ENCODE results near the gene MUC6.

The MUC6 gene

DNA sequence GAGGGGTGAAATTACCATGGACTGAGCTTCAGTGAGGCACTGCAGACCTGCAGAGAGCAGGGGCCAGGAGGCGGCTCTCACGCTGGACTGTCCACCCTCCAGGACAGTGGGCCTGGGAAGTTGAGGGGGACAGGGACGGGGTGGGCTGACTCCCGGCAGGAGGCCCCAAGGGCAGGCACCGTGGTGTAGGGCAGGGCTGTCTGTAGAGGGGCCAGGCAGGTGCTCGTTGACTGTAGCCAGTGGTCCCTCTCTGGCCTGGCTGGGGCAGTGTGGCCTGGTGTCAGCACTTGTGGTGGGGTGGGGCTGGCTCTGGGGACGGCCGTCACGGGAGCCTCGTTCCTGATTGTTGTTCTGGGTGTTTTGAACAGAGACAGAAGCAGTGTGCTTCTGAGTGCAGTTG is 46.4 kb downstream of the MUC6 start:
- Histone ChIP-seq H3K4me1 (ENCODE audit: control insufficient read depth in 1 of 2, insufficient read depth in 1 of 2, low read depth in 1 of 2, low read length in 1 of 2) (no peaks in the 10 kb centered on the region), H3K9me3 (no peaks in the 10 kb centered on the region), H3K4me3 (ENCODE audit: low read depth in 1 of 2, low read length in 1 of 2) (no peak overlapping the region), H3K27ac (no peak overlapping the region), H3K36me3 (peaks cover 100% of the 10 kb centered on the region), H3K27me3 (no peaks in the 10 kb centered on the region)
- TF ChIP-seq, protein P1, sequence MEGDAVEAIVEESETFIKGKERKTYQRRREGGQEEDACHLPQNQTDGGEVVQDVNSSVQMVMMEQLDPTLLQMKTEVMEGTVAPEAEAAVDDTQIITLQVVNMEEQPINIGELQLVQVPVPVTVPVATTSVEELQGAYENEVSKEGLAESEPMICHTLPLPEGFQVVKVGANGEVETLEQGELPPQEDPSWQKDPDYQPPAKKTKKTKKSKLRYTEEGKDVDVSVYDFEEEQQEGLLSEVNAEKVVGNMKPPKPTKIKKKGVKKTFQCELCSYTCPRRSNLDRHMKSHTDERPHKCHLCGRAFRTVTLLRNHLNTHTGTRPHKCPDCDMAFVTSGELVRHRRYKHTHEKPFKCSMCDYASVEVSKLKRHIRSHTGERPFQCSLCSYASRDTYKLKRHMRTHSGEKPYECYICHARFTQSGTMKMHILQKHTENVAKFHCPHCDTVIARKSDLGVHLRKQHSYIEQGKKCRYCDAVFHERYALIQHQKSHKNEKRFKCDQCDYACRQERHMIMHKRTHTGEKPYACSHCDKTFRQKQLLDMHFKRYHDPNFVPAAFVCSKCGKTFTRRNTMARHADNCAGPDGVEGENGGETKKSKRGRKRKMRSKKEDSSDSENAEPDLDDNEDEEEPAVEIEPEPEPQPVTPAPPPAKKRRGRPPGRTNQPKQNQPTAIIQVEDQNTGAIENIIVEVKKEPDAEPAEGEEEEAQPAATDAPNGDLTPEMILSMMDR (IDR thresholded peaks at IDR 0.05), result no peak

DNA sequence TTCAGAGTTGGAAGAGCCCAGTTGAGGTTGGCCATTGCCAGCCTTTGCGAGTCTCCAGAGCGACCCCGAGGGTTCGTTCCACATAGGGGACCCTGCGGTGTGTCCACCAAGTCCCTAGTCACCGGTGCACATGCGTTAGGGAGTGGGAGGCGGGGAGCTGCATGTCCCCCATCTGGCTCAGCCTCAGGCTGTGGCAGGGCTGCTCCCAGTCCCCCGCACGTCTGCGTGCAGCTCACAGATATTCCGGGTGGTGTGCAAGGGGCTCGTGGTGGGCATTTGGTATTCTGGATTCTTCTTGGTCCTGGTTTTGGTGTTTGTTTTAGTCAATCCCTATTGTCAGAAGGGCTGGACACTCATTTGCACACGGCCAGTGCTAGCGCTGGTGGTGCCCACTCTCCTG is 48.8 kb downstream of the MUC6 start:
- H3K27me3 ChIP-seq, result no peaks in the 10 kb centered on the region
- no peaks in the 10 kb centered on the region for H3K4me1 ChIP-seq (ENCODE audit: control insufficient read depth in 1 of 2, insufficient read depth in 1 of 2, low read depth in 1 of 2, low read length in 1 of 2)
- H3K4me3 ChIP-seq (ENCODE audit: low read depth in 1 of 2, low read length in 1 of 2), result no peak overlapping the region
- no peak overlapping the region for H3K27ac ChIP-seq
- TF ChIP-seq, protein P1 (IDR thresholded peaks at IDR 0.05), result no peak
- H3K9me3 ChIP-seq, result no peaks in the 10 kb centered on the region
- peaks cover 92% of the 10 kb centered on the region for H3K36me3 ChIP-seq

DNA sequence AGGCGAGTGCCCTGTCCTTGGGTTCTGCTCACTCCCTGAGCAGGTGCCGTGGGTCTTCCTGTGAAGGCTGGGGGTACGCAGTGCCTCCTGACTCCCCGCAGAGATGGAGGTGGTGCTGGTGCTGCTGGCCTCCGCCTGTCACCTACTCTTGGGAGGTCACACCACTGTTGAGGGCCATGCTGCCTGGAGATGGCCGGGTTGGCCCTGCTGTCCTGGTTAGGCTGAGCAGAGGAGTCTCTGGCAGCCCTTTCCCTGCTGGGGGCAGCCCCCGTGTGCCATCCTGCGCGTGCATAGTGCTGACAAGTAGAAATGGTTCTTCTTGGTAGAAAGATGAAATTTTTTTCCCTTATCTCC is 49.6 kb downstream of the MUC6 start:
- TF ChIP-seq, protein P1 (IDR thresholded peaks at IDR 0.05), result no peak
- Histone ChIP-seq H3K4me1 (ENCODE audit: control insufficient read depth in 1 of 2, insufficient read depth in 1 of 2, low read depth in 1 of 2, low read length in 1 of 2) (no peaks in the 10 kb centered on the region), H3K36me3 (peaks cover 88% of the 10 kb centered on the region), H3K27ac (no peak overlapping the region), H3K27me3 (no peaks in the 10 kb centered on the region), H3K4me3 (ENCODE audit: low read depth in 1 of 2, low read length in 1 of 2) (no peak overlapping the region), H3K9me3 (no peaks in the 10 kb centered on the region)

DNA sequence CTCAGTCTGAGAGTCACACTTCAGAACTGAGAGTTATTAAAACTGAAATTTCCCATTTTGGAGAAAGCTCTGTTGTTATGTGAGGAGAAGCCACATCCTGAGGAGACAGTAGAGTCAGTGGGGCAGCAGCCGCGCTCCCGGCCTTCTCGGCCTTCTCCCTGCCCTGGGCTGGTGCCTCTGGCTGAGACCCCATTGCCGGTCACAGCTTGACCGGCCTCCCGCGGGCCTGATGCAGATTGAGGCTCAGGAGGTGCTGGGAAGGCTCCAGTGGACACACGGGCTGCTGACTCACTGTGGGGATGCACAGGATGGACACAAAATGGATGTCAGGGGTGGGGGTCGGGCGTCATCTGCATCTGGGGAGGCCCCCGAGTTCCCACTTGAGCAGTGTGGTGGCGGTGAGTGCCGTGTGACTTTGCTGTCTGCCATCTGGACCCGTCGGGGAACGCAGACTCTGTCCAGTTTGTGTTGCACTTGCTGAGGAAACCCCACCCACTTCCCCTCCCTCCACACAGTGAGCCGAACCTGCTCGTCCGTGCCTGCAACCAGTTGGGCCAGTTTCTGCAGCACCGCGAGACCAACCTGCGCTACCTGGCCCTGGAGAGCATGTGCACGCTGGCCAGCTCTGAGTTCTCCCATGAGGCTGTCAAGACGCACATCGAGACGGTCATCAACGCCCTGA is 50.1 kb downstream of the MUC6 start:
- TF ChIP-seq, protein P1 (IDR thresholded peaks at IDR 0.05), result no peak
- H3K9me3 ChIP-seq, result no peaks in the 10 kb centered on the region
- peaks cover 88% of the 10 kb centered on the region for H3K36me3 ChIP-seq

DNA sequence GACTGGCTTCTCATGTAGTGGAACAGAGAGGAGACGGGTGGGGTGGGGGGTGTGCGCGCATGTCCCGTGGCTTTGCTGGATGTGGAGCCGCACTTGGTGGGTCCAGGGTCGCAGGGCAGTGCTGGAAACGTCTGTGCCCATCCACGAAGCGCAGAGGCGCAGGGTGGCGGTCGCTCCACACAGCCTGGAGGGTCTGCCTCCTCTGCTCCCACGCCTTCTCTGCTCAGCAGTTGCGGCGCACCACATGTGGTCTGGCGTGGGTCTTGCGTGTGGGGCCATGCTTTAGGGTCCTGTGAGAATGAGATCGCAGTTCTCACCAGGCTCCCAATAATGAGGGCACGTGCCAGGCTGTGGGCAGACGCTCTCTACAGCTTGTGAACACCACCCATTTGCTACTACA is 50.7 kb downstream of the MUC6 start:
- Histone ChIP-seq H3K27me3 (no peaks in the 10 kb centered on the region), H3K36me3 (peaks cover 88% of the 10 kb centered on the region), H3K27ac (no peak overlapping the region), H3K4me1 (ENCODE audit: control insufficient read depth in 1 of 2, insufficient read depth in 1 of 2, low read depth in 1 of 2, low read length in 1 of 2) (no peaks in the 10 kb centered on the region), H3K9me3 (no peaks in the 10 kb centered on the region), H3K4me3 (ENCODE audit: low read depth in 1 of 2, low read length in 1 of 2) (no peak overlapping the region)
- TF ChIP-seq, protein P1 (IDR thresholded peaks at IDR 0.05), result no peak

More for the DNA sequence above, 50.1 kb downstream of the MUC6 start:
- Histone ChIP-seq H3K4me1 (ENCODE audit: control insufficient read depth in 1 of 2, insufficient read depth in 1 of 2, low read depth in 1 of 2, low read length in 1 of 2) (no peaks in the 10 kb centered on the region), H3K27me3 (no peaks in the 10 kb centered on the region), H3K4me3 (ENCODE audit: low read depth in 1 of 2, low read length in 1 of 2) (no peak overlapping the region), H3K27ac (no peak overlapping the region)
